ENCODE data around the gene KLF13. TPM values are rescaled to one million over a fixed set of nuclear protein-coding genes. Genes with fewer than 3 reads are reported as not detected.
A peak's percentile ranks its signal among the peaks of the same experiment; 100 is the strongest.

Gene KLF13
- polyA plus RNA-seq, 2 of the 4 experiments (the other 2 are of a cell fraction): 53.5 TPM

GRCh38 chr15:31295658-31296057 is 31.0 kb upstream of the KLF13 start:
- Histone ChIP-seq H3K4me3 (no peak overlapping the region), H3K9me3 (no peaks in the 10 kb centered on the region), H3K4me1 (peaks cover 63% of the 10 kb centered on the region), H3K4me2 (peak overlapping the region; percentile 71), H3K27ac (peak overlapping the region; percentile 67 to 88)
- WGBS (ENCODE audit: missing lambda C conversion rate): 83% methylated on average over 8 of the region's 8 CpGs
- ATAC-seq: no peak
- TF ChIP-seq ZSCAN20 (CRISPR knock-in tag; IDR thresholded peaks at IDR 0.05): no peak
- TF ChIP-seq RCOR1 (IDR thresholded peaks at IDR 0.05; ENCODE audit: low read depth, low read length): no peak
- no peak for TF ChIP-seq HMGXB4 (CRISPR knock-in tag; IDR thresholded peaks at IDR 0.05; ENCODE audit: borderline replicate concordance)
- no peak for TF ChIP-seq POLR2AphosphoS2 (conservative IDR thresholded peaks at IDR 0.05; ENCODE audit: low read length)
- TF ChIP-seq CTCF (IDR thresholded peaks at IDR 0.05): no peak
- no peak for TF ChIP-seq POLR2A (IDR thresholded peaks at IDR 0.05; ENCODE audit: low read length)
- TF ChIP-seq EP300 (IDR thresholded peaks at IDR 0.05): no peak
- no peak for TF ChIP-seq NR3C1 (IDR thresholded peaks at IDR 0.05)
- no peak for TF ChIP-seq MAZ (IDR thresholded peaks at IDR 0.05; ENCODE audit: borderline replicate concordance, low read depth, low read length)
- TF ChIP-seq ESRRA (IDR thresholded peaks at IDR 0.05; ENCODE audit: borderline replicate concordance, low read length): no peak
- TF ChIP-seq JUN (IDR thresholded peaks at IDR 0.05): no peak
- TF ChIP-seq PBX3 (IDR thresholded peaks at IDR 0.05): no peak
- no peak for TF ChIP-seq MAX (IDR thresholded peaks at IDR 0.05)
- CTCF ChIA-PET: interaction anchor here (0.6 to 1.4 kb wide), 3 partner anchors 11 to 80 kb away, joined by 3 to 4 read pairs (median 3); no protein-coding TSS in a partner anchor
- no peak for DNase-seq (ENCODE audit: low read depth in 1 of 2, low spot score in 1 of 2)
- POLR2A ChIA-PET: no interaction called here
- no peak for FAIRE-seq

GRCh38 chr15:31296219-31296645 is 30.4 kb upstream of the KLF13 start:
- WGBS (ENCODE audit: missing lambda C conversion rate): 56% methylated on average over 3 of the region's 3 CpGs
- ATAC-seq (peak; percentile 9; a peak in 2 of 6 replicates), DNase-seq (ENCODE audit: low read depth in 1 of 2, low spot score in 1 of 2) (peak in 1 of 2 experiments; percentile 33), FAIRE-seq (no peak)
- H3K4me1 ChIP-seq: peaks cover 69% of the 10 kb centered on the region
- TF ChIP-seq MAX (IDR thresholded peaks at IDR 0.05) (no peak), KDM5A (IDR thresholded peaks at IDR 0.05) (no peak), HOXB13 (CRISPR knock-in tag; IDR thresholded peaks at IDR 0.05; ENCODE audit: low read depth) (no peak), CEBPB (IDR thresholded peaks at IDR 0.05) (no peak), HEYL (CRISPR knock-in tag; IDR thresholded peaks at IDR 0.05) (no peak), EHF (CRISPR knock-in tag; IDR thresholded peaks at IDR 0.05) (no peak), ZSCAN20 (CRISPR knock-in tag; IDR thresholded peaks at IDR 0.05) (no peak), ZC3H11A (IDR thresholded peaks at IDR 0.05) (no peak), KDM1A (IDR thresholded peaks at IDR 0.05; ENCODE audit: low read depth) (no peak), SREBF2 (IDR thresholded peaks at IDR 0.05) (no peak), ELK1 (IDR thresholded peaks at IDR 0.05; ENCODE audit: low read depth, low read length) (no peak), CHD4 (IDR thresholded peaks at IDR 0.05; ENCODE audit: borderline replicate concordance) (no peak), CBX2 (IDR thresholded peaks at IDR 0.05; ENCODE audit: borderline replicate concordance, low read depth) (no peak), TFCP2L1 (CRISPR knock-in tag; IDR thresholded peaks at IDR 0.05) (no peak), ZNF302 (CRISPR knock-in tag; IDR thresholded peaks at IDR 0.05) (no peak), MYC (IDR thresholded peaks at IDR 0.05; ENCODE audit: borderline replicate concordance, low read length) (no peak), HES2 (IDR thresholded peaks at IDR 0.05) (no peak), POLR2A (IDR thresholded peaks at IDR 0.05; ENCODE audit: low read length) (no peak)
- CTCF ChIA-PET: interaction anchor here (1.4 kb wide), 2 partner anchors 12 to 35 kb away, joined by 3 to 4 read pairs; no protein-coding TSS in a partner anchor
- POLR2A ChIA-PET: interaction anchor here (1.2 kb wide), 1 partner anchor 30 kb away, joined by 6 read pairs; the partner anchor contains the start of gene KLF13
- no peaks in the 10 kb centered on the region for H3K9me3 ChIP-seq
- peak overlapping the region; percentile 67 to 88 for H3K27ac ChIP-seq
- H3K4me3 ChIP-seq: no peak overlapping the region
- H3K4me2 ChIP-seq: peak overlapping the region; percentile 71

All from A549 (cell line).